ENCODE measurements around the gene IFT52.
"Not testable (repeated sequence)": the region's sequence is repeated elsewhere in the genome, so short reads cannot be mapped to it uniquely, and the experiment has no call there.

- not testable (repeated sequence) for TF ChIP-seq CTCF (conservative IDR thresholded peaks at IDR 0.05); EZH2 (IDR thresholded peaks at IDR 0.05; ENCODE audit: low read depth)
Measured at GRCh38 chr20:43607278-43607677, 16.5 kb downstream of the IFT52 start.

All from PC-9 (cell line).